HepG2 (cell line): ENCODE results near the gene VIM. TPM values are rescaled to one million over a fixed set of nuclear protein-coding genes. Genes with fewer than 3 reads are reported as not detected.

Experiments used
- ATAC-seq: fragments of 200-7000 bp; cut with Tn5 transposase; 3 replicates; pipeline ENCODE4 v1.9.1; 2020; ENCODE audit warnings: mild to moderate bottlenecking, moderate library complexity
- BruUV-seq: library from RNA; stranded (reverse); fragments of 400-500 nt; replicated peaks from 2 replicates; lab custom pipeline; 2021; lab: Mats Ljungman, UMichigan
- CTCF ChIA-PET: fragments of 300-600 bp; formaldehyde crosslinking; extraction: SDS; loops from one replicate; lab custom pipeline; 2021; ENCODE audit warnings: low total read pairs, inconsistent platforms, low intra/inter-chr PET ratio; lab: Yijun Ruan, JAX
- POLR2A ChIA-PET: fragments of 350-600 bp; sonication (Branson Sonifier 250); formaldehyde crosslinking; loops from one replicate; lab custom pipeline; 2020; ENCODE audit warnings: antibody characterized with exemption, inconsistent platforms; lab: Yijun Ruan, JAX
- DNase-seq: peaks from one replicate; pipeline ENCODE4 v3.0.0-alpha.2; 2015; ENCODE audit warnings: low spot score
- FAIRE-seq: peaks from 3 replicates; lab custom pipeline; 2011; peaks lifted over from hg19 to GRCh38; lab: Jason Lieb, UNC
- H2AFZ ChIP-seq: one replicate; pipeline ENCODE4 v1.6.1; 2011; ENCODE audit warnings: low read length, inconsistent platforms
- H3K27ac ChIP-seq: fragments of 300-600 bp; 3 replicates; pipeline ENCODE4 v1.8.0; 2011; ENCODE audit warnings: mixed run types, mild to moderate bottlenecking, mixed read lengths, low read length, inconsistent platforms; ENCODE audit not compliant: insufficient read depth; ENCODE audit errors: extremely low read length
- H3K27me3 ChIP-seq, 2 experiments: fragments of 200-600 bp in 1 of 2; 2 replicates in 1 of 2; 3 replicates in 1 of 2; pipeline versions ENCODE4 v1.6.0 to v1.8.0; 2011; ENCODE audit warnings: low read length in 2 of 2, mild to moderate bottlenecking in 2 of 2, moderate library complexity in 2 of 2, inconsistent platforms in 1 of 2; ENCODE audit not compliant: insufficient read depth in 2 of 2, control insufficient read depth in 1 of 2
- H3K36me3 ChIP-seq, 2 experiments: fragments of 200-600 bp in 1 of 2; replicated peaks in 1 of 2; 2 replicates in 1 of 2; 3 replicates in 1 of 2; pipeline versions ENCODE4 v1.5.1 to v1.8.0; 2011; ENCODE audit warnings: low read length in 2 of 2, inconsistent platforms in 1 of 2; ENCODE audit not compliant: insufficient read depth in 2 of 2, control insufficient read depth in 1 of 2
- H3K4me1 ChIP-seq: 2 replicates; pipeline ENCODE4 v1.5.1; 2012; ENCODE audit warnings: low read length, inconsistent platforms; ENCODE audit not compliant: insufficient read depth
- H3K4me2 ChIP-seq: 2 replicates; pipeline ENCODE4 v1.6.0; 2011; ENCODE audit warnings: low read depth, low read length, inconsistent platforms
- H3K4me3 ChIP-seq, 3 experiments: fragments of 200-600 bp in 1 of 3; sonication (generic), shearing (Covaris generic) in 1 of 3; replicated peaks in 1 of 3; 2 replicates each; pipeline ENCODE4 v1.5.1; 2011 to 2016; ENCODE audit warnings: low read length in 3 of 3, inconsistent platforms in 2 of 3, low read depth in 2 of 3, mild to moderate bottlenecking in 2 of 3, control low read depth in 1 of 3, mixed read lengths in 1 of 3; ENCODE audit not compliant: insufficient read depth in 1 of 3
- H3K79me2 ChIP-seq: one replicate; pipeline ENCODE4 v1.6.1; 2011; ENCODE audit warnings: low read length, inconsistent platforms; ENCODE audit not compliant: insufficient read depth
- H3K9ac ChIP-seq: 2 replicates; pipeline ENCODE4 v1.6.0; 2011; ENCODE audit warnings: mild to moderate bottlenecking, low read depth, low read length, inconsistent platforms; ENCODE audit not compliant: insufficient read depth
- H3K9me3 ChIP-seq: 2 replicates; pipeline ENCODE4 v1.5.1; 2012; ENCODE audit warnings: mild to moderate bottlenecking, low read length
- H4K20me1 ChIP-seq: 2 replicates; pipeline ENCODE4 v1.6.0; 2011; ENCODE audit warnings: inconsistent platforms, mild to moderate bottlenecking, low read length, moderate library complexity; ENCODE audit not compliant: insufficient read depth
- BORCS8-MEF2B ChIP-seq: sonication (generic); formaldehyde crosslinking; IDR thresholded peaks from 2 replicates; pipeline ENCODE4 v1.8.0; 2022; ENCODE audit warnings: mild to moderate bottlenecking, missing genetic modification reagents
- CBFB ChIP-seq: sonication (generic); formaldehyde crosslinking; IDR thresholded peaks from 2 replicates; pipeline ENCODE4 v1.4.0; 2020; ENCODE audit warnings: missing genetic modification reagents
- LCORL ChIP-seq, 2 experiments: fragments of 450-650 bp in 1 of 2; sonication (generic) in 1 of 2; formaldehyde crosslinking in 1 of 2; IDR thresholded peaks; 2 replicates each; pipeline versions ENCODE4 v1.5.0 to v1.6.1; 2017 to 2020; ENCODE audit warnings: antibody characterized with exemption in 1 of 2, missing genetic modification reagents in 1 of 2
- MYC ChIP-seq: sonication (generic); formaldehyde crosslinking; IDR thresholded peaks from 2 replicates; pipeline ENCODE4 v1.9.0; 2021; ENCODE audit warnings: missing genetic modification reagents, borderline replicate concordance
- TOE1 ChIP-seq: sonication (generic); formaldehyde crosslinking; IDR thresholded peaks from 2 replicates; pipeline ENCODE4 v1.4.0; 2020; ENCODE audit warnings: mild to moderate bottlenecking, missing genetic modification reagents
- ZBTB1 ChIP-seq: sonication (generic); formaldehyde crosslinking; IDR thresholded peaks from 2 replicates; pipeline ENCODE4 v1.4.0; 2020; ENCODE audit warnings: missing genetic modification reagents, borderline replicate concordance
- ZBTB20 ChIP-seq: sonication (generic); formaldehyde crosslinking; IDR thresholded peaks from 2 replicates; pipeline ENCODE4 v1.8.1; 2023; ENCODE audit warnings: missing genetic modification reagents, low read depth, mild to moderate bottlenecking, borderline replicate concordance
- ZFAT ChIP-seq: sonication (generic); formaldehyde crosslinking; conservative IDR thresholded peaks from 2 replicates; pipeline ENCODE4 v1.8.1; 2023; ENCODE audit warnings: missing genetic modification reagents, inconsistent platforms
- ZNF180 ChIP-seq: sonication (generic); formaldehyde crosslinking; IDR thresholded peaks from 2 replicates; pipeline ENCODE4 v1.4.0; 2020; ENCODE audit warnings: low read depth, missing genetic modification reagents, borderline replicate concordance
- ZNF292 ChIP-seq: sonication (generic); formaldehyde crosslinking; IDR thresholded peaks from 2 replicates; pipeline ENCODE4 v1.8.1; 2022; ENCODE audit warnings: mild to moderate bottlenecking, low read depth, missing genetic modification reagents, borderline replicate concordance
- ZNF546 ChIP-seq: sonication (generic); formaldehyde crosslinking; conservative IDR thresholded peaks from 2 replicates; pipeline ENCODE4 v1.8.1; 2023; ENCODE audit warnings: mild to moderate bottlenecking, missing genetic modification reagents
- ZNF570 ChIP-seq: sonication (generic); formaldehyde crosslinking; IDR thresholded peaks from 2 replicates; pipeline ENCODE4 v1.4.0; 2020; ENCODE audit warnings: mild to moderate bottlenecking, missing genetic modification reagents, borderline replicate concordance
- ZNF737 ChIP-seq: sonication (generic); formaldehyde crosslinking; IDR thresholded peaks from 2 replicates; pipeline ENCODE4 v1.5.0; 2020; ENCODE audit warnings: missing genetic modification reagents, mild to moderate bottlenecking, borderline replicate concordance
- WGBS: methylation state at CpG from one replicate; pipeline ENCODE4 v1.1.6; 2017; ENCODE audit warnings: low lambda C conversion rate; 5-methylcytosine and 5-hydroxymethylcytosine counted together
- in situ Hi-C: cut with HindIII; loops from 2 replicates; pipeline ENCODE4 v1.10.0; 2017; ENCODE audit warnings: low pct_unique_long_range_greater_than_20kb; ENCODE audit not compliant: extremely low pct_ligation_motif_present
- intact Hi-C: fragments of 100-400 bp; cut with micrococcal nuclease; formaldehyde crosslinking; loops from one replicate; pipeline ENCODE4 v1.10.0; 2022; ENCODE audit not compliant: unreplicated experiment
- polyA plus RNA-seq, 8 experiments: library from polyadenylated mRNA; depleted of rRNA in 3 of 8; stranded (reverse) in 7 of 8; unstranded in 1 of 8; fragments of >200 nt; fragmentation: Illumina TruSeq in 4 of 8; extraction: Trizol in 4 of 8; gene quantifications; 2 replicates each; pipeline versions ENCODE4 v1.2.1 to v1.2.3, GENCODE V29; 2011 to 2016; ENCODE audit warnings: low read depth in 4 of 8, missing spikeins in 1 of 8, mixed read lengths in 1 of 8; ENCODE audit not compliant: insufficient read depth in 1 of 8
- total RNA-seq, 5 experiments: library from RNA; depleted of rRNA; stranded (reverse); fragments of >200 nt; fragmentation: Illumina TruSeq; extraction: Trizol; gene quantifications; 2 replicates each; pipeline ENCODE4 v1.2.3, GENCODE V29; 2016; ENCODE audit warnings: low read depth in 1 of 5
- TF ChIP-seq, protein P1 (sequence below): IDR thresholded peaks from 2 replicates; pipeline ENCODE4 v1.6.1; 2012; ENCODE audit warnings: low read depth, low read length, improper control_type of control experiment
- TF ChIP-seq, protein P2 (sequence below): sonication (generic); formaldehyde crosslinking; IDR thresholded peaks from 2 replicates; pipeline ENCODE4 v1.9.0; 2021; ENCODE audit warnings: missing genetic modification reagents, mild to moderate bottlenecking, borderline replicate concordance
- TF ChIP-seq, protein P3 (sequence below): sonication (generic); formaldehyde crosslinking; IDR thresholded peaks from 2 replicates; pipeline ENCODE4 v1.8.1; 2023; ENCODE audit warnings: missing genetic modification reagents, inconsistent platforms, borderline replicate concordance
- TF ChIP-seq, protein P4 (sequence below): sonication (generic); formaldehyde crosslinking; IDR thresholded peaks from 2 replicates; pipeline ENCODE4 v1.5.0; 2020; ENCODE audit warnings: missing genetic modification reagents

Gene VIM
- total and polyA plus RNA-seq, 2 of the 13 experiments (the other 11 are each of a cell fraction or from before 2014, with no cell fraction given): not detected

DNA sequence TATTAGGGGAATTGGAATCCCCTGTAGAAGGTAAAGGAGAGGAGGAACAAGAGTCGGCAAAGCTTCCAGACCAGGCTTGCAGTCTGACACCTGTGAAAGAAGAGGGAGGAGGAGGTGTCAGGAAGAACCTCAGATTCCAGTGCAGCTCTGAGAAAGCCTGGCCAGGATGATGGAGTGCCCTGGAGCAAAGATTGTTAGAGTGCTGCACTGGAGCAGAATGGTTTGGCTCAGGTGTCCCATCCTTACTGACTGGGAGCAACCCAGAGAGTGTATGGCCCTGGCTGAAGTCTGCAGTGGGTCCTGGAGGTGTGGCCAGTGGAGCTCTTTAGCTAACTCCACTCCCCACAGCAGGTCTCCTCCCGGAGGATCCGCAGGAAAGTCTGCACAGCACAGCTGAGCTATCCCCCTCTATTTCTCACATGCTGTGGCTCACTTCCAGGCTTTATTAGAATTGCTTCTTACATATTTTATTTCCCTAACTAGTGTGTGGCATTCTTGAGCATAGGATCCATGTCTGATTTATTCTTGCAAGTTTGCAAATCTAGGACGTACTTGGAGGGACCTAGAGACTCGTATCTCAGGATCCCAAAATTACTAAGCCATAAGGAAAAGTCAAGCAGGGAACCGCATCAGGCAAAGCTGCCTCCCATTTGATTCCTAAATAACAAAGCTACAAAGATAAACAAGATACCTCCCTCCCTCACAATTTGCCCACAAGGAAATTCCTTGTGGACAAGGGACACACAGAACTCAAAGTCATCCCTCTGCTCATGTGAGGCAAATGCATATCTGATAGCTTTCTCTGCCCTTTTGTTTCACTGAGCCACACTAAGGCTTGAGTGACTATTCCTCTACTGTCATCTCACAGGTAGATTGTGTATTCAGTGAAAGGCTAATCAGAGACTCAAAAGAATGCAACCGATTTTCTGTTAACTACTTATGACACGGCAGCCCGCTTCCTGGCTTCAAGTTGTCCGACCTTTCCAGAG lies 58.8 kb downstream of the VIM start:
- Histone ChIP-seq H3K9me3 (peaks cover 17% of the 10 kb centered on the region), H3K4me3 (no peak overlapping the region), H3K27me3 (no peaks in the 10 kb centered on the region), H3K36me3 (no peaks in the 10 kb centered on the region), H4K20me1 (no peaks in the 10 kb centered on the region), H3K79me2 (no peaks in the 10 kb centered on the region), H2AFZ (no peak overlapping the region), H3K4me2 (no peak overlapping the region), H3K9ac (no peak overlapping the region), H3K27ac (no peak overlapping the region), H3K4me1 (no peaks in the 10 kb centered on the region)
- ATAC-seq: no peak
- intact Hi-C loops: no loop called here
- BruUV-seq: no TSS peak
- no peak for FAIRE-seq
- 14% methylated on average over 10 of the region's 10 CpGs for WGBS
- POLR2A ChIA-PET: no interaction called here
- CTCF ChIA-PET: no interaction called here
- no peak for TF ChIP-seq TOE1 (CRISPR knock-in tag)
- TF ChIP-seq, protein P1, sequence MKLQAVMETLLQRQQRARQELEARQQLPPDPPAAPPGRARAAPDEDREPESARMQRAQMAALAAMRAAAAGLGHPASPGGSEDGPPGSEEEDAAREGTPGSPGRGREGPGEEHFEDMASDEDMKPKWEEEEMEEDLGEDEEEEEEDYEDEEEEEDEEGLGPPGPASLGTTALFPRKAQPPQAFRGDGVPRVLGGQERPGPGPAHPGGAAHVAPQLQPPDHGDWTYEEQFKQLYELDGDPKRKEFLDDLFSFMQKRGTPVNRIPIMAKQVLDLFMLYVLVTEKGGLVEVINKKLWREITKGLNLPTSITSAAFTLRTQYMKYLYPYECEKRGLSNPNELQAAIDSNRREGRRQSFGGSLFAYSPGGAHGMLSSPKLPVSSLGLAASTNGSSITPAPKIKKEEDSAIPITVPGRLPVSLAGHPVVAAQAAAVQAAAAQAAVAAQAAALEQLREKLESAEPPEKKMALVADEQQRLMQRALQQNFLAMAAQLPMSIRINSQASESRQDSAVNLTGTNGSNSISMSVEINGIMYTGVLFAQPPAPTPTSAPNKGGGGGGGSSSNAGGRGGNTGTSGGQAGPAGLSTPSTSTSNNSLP: no peak
- TF ChIP-seq, protein P2, sequence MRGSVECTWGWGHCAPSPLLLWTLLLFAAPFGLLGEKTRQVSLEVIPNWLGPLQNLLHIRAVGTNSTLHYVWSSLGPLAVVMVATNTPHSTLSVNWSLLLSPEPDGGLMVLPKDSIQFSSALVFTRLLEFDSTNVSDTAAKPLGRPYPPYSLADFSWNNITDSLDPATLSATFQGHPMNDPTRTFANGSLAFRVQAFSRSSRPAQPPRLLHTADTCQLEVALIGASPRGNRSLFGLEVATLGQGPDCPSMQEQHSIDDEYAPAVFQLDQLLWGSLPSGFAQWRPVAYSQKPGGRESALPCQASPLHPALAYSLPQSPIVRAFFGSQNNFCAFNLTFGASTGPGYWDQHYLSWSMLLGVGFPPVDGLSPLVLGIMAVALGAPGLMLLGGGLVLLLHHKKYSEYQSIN: no peak
- TF ChIP-seq ZNF180: no peak
- no peak for TF ChIP-seq LCORL (IDR thresholded peaks at IDR 0.05)
- TF ChIP-seq LCORL (CRISPR knock-in tag; IDR thresholded peaks at IDR 0.05): no peak
- no peak for TF ChIP-seq CBFB (CRISPR knock-in tag)
- no peak for TF ChIP-seq ZBTB20 (CRISPR knock-in tag)
- no peak for TF ChIP-seq ZNF570 (CRISPR knock-in tag)
- no peak for TF ChIP-seq ZBTB1 (CRISPR knock-in tag)
- TF ChIP-seq, protein P3, sequence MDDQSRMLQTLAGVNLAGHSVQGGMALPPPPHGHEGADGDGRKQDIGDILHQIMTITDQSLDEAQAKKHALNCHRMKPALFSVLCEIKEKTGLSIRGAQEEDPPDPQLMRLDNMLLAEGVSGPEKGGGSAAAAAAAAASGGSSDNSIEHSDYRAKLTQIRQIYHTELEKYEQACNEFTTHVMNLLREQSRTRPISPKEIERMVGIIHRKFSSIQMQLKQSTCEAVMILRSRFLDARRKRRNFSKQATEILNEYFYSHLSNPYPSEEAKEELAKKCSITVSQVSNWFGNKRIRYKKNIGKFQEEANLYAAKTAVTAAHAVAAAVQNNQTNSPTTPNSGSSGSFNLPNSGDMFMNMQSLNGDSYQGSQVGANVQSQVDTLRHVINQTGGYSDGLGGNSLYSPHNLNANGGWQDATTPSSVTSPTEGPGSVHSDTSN: no peak
- TF ChIP-seq MYC: no peak
- TF ChIP-seq ZFAT (CRISPR knock-in tag): no peak
- TF ChIP-seq ZNF546 (CRISPR knock-in tag): no peak
- TF ChIP-seq ZNF292 (CRISPR knock-in tag): no peak
- TF ChIP-seq, protein P4, sequence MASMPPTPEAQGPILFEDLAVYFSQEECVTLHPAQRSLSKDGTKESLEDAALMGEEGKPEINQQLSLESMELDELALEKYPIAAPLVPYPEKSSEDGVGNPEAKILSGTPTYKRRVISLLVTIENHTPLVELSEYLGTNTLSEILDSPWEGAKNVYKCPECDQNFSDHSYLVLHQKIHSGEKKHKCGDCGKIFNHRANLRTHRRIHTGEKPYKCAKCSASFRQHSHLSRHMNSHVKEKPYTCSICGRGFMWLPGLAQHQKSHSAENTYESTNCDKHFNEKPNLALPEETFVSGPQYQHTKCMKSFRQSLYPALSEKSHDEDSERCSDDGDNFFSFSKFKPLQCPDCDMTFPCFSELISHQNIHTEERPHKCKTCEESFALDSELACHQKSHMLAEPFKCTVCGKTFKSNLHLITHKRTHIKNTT (CRISPR knock-in tag): no peak
- TF ChIP-seq ZNF737 (CRISPR knock-in tag): no peak
- TF ChIP-seq BORCS8-MEF2B (CRISPR knock-in tag): no peak
- no peak for DNase-seq
- in situ Hi-C loops: no loop called here
